NCI-H2227 treated with DMSO at 0.1 percent for 48 hours (cell line): ENCODE results near the gene HYLS1.

Source experiments
- DNase-seq: peaks from one replicate; lab custom pipeline; 2025; lab: John Stamatoyannopoulos, UW

HYLS1 gene

GRCh38 chr11:125950178-125950490, 62.7 kb downstream of the HYLS1 start:
- no peak for DNase-seq
